Hepatocyte (in vitro differentiated cells): ENCODE measurements around the gene EXOC4. TPM values are rescaled to one million over a fixed set of nuclear protein-coding genes. Genes with fewer than 3 reads are reported as not detected.

ENCODE experiments used
- DNase-seq: peaks from one replicate; pipeline ENCODE4 v3.0.0-alpha.2; 2016; ENCODE audit warnings: low spot score
- H2AFZ ChIP-seq: fragments of 200-600 bp; sonication (generic); 2 replicates; pipeline ENCODE4 v1.6.0; 2016; ENCODE audit warnings: antibody characterized with exemption, mild to moderate bottlenecking
- H3K27ac ChIP-seq: fragments of 200-600 bp; sonication (generic); 2 replicates; pipeline ENCODE4 v1.5.1; 2016; ENCODE audit warnings: mild to moderate bottlenecking
- H3K27me3 ChIP-seq: fragments of 200-600 bp; sonication (generic); 2 replicates; pipeline ENCODE4 v1.6.1; 2016
- H3K36me3 ChIP-seq: fragments of 200-600 bp; sonication (generic); replicated peaks from 2 replicates; pipeline ENCODE4 v1.5.1; 2016; ENCODE audit warnings: low read depth; ENCODE audit not compliant: insufficient read depth
- H3K4me1 ChIP-seq: fragments of 200-600 bp; sonication (generic); 2 replicates; pipeline ENCODE4 v1.5.1; 2016; ENCODE audit warnings: mild to moderate bottlenecking, moderate library complexity; ENCODE audit not compliant: insufficient read depth
- H3K4me2 ChIP-seq: fragments of 200-600 bp; sonication (generic); 2 replicates; pipeline ENCODE4 v1.6.0; 2016
- H3K4me3 ChIP-seq: fragments of 200-600 bp; sonication (generic); 2 replicates; pipeline ENCODE4 v1.5.1; 2016; ENCODE audit warnings: mild to moderate bottlenecking
- H3K79me2 ChIP-seq: fragments of 200-600 bp; sonication (generic); 2 replicates; pipeline ENCODE4 v1.6.0; 2017; ENCODE audit warnings: mild to moderate bottlenecking
- H3K9me2 ChIP-seq: fragments of 200-600 bp; sonication (generic); replicated peaks from 2 replicates; pipeline ENCODE4 v1.6.0; 2017; ENCODE audit warnings: mild to moderate bottlenecking; ENCODE audit not compliant: insufficient read depth
- H3K9me3 ChIP-seq: fragments of 200-600 bp; sonication (generic); 2 replicates; pipeline ENCODE4 v1.5.1; 2016; ENCODE audit warnings: low read depth, mild to moderate bottlenecking
- H4K20me1 ChIP-seq: fragments of 200-600 bp; sonication (generic); 2 replicates; pipeline ENCODE4 v1.6.0; 2016; ENCODE audit warnings: mild to moderate bottlenecking; ENCODE audit not compliant: insufficient read depth, poor library complexity, severe bottlenecking
- CTCF ChIP-seq: fragments of 200-600 bp; sonication (generic); IDR thresholded peaks from 2 replicates; pipeline ENCODE4 v1.5.1; 2016; ENCODE audit warnings: antibody characterized with exemption, mild to moderate bottlenecking; ENCODE audit not compliant: poor library complexity
- EZH2 ChIP-seq: fragments of 200-600 bp; sonication (generic); IDR thresholded peaks from 2 replicates; pipeline ENCODE4 v1.6.1; 2016; ENCODE audit warnings: antibody characterized with exemption, mild to moderate bottlenecking, borderline replicate concordance
- EZH2phosphoT487 ChIP-seq: fragments of 200-600 bp; sonication (generic); IDR thresholded peaks from one replicate; pipeline ENCODE4 v1.6.1; 2018; ENCODE audit warnings: antibody characterized with exemption, mild to moderate bottlenecking, low read depth, moderate library complexity; ENCODE audit not compliant: unreplicated experiment, severe bottlenecking
- WGBS: methylation state at CpG from one replicate; pipeline ENCODE4 v1.1.6; 2016; ENCODE audit warnings: low lambda C conversion rate; ENCODE audit errors: missing lambda C conversion rate; 5-methylcytosine and 5-hydroxymethylcytosine counted together
- polyA plus RNA-seq: library from polyadenylated mRNA; unstranded; fragments of >200 nt; fragmentation: Nextera tagmentation; extraction: Ambion mirVana; gene quantifications from 2 replicates; pipeline ENCODE4 v1.2.1, GENCODE V29; 2016
- total RNA-seq: library from RNA; depleted of rRNA; stranded (reverse); fragments of >200 nt; gene quantifications from 2 replicates; pipeline ENCODE4 v1.2.3, GENCODE V29; 2014

The EXOC4 gene
- total and polyA plus RNA-seq, 2 experiments from 2014 or later = 34.8 to 56.1 TPM

GRCh38 chr7:133360201-133360600, 107.3 kb downstream of the EXOC4 start:
- no peaks in the 10 kb centered on the region for H3K4me1 ChIP-seq
- no peaks in the 10 kb centered on the region for H3K27me3 ChIP-seq
- 98% methylated on average over 2 of the region's 2 CpGs for WGBS
- H3K36me3 ChIP-seq = no peaks in the 10 kb centered on the region
- no peaks in the 10 kb centered on the region for H3K9me3 ChIP-seq
- TF ChIP-seq EZH2 = no peak
- TF ChIP-seq CTCF = no peak
- TF ChIP-seq EZH2phosphoT487 = no peak
- no peaks in the 10 kb centered on the region for H4K20me1 ChIP-seq
- H2AFZ ChIP-seq = no peak overlapping the region
- H3K4me2 ChIP-seq = no peak overlapping the region
- no peaks in the 10 kb centered on the region for H3K9me2 ChIP-seq
- no peak overlapping the region for H3K27ac ChIP-seq
- no peaks in the 10 kb centered on the region for H3K79me2 ChIP-seq
- no peak overlapping the region for H3K4me3 ChIP-seq
- DNase-seq = no peak

- no peaks in the 10 kb centered on the region for H3K9me3 ChIP-seq
- H3K9me2 ChIP-seq = no peaks in the 10 kb centered on the region
- no peaks in the 10 kb centered on the region for H3K4me1 ChIP-seq
- no peaks in the 10 kb centered on the region for H4K20me1 ChIP-seq
- no peak overlapping the region for H2AFZ ChIP-seq
- no peak for DNase-seq
- no peak overlapping the region for H3K27ac ChIP-seq
- no peak overlapping the region for H3K4me3 ChIP-seq
- no peak overlapping the region for H3K4me2 ChIP-seq
- no peaks in the 10 kb centered on the region for H3K27me3 ChIP-seq
- no peaks in the 10 kb centered on the region for H3K36me3 ChIP-seq
- H3K79me2 ChIP-seq = no peaks in the 10 kb centered on the region
- TF ChIP-seq EZH2phosphoT487 (no peak), CTCF (no peak), EZH2 (no peak)
Observed at GRCh38 chr7:133361806-133362205, 108.9 kb downstream of the EXOC4 start.

GRCh38 chr7:133364959-133365690, 112.2 kb downstream of the EXOC4 start:
- H3K4me3 ChIP-seq = no peak overlapping the region
- H3K4me1 ChIP-seq = no peaks in the 10 kb centered on the region
- 85% methylated on average over 4 of the region's 4 CpGs for WGBS
- H3K4me2 ChIP-seq = no peak overlapping the region
- no peaks in the 10 kb centered on the region for H3K9me2 ChIP-seq
- no peak overlapping the region for H3K27ac ChIP-seq
- DNase-seq = no peak
- H2AFZ ChIP-seq = no peak overlapping the region
- TF ChIP-seq EZH2phosphoT487 = no peak
- TF ChIP-seq CTCF = no peak
- no peak for TF ChIP-seq EZH2
- H3K9me3 ChIP-seq = no peaks in the 10 kb centered on the region
- no peaks in the 10 kb centered on the region for H3K36me3 ChIP-seq
- no peaks in the 10 kb centered on the region for H3K27me3 ChIP-seq
- no peaks in the 10 kb centered on the region for H4K20me1 ChIP-seq
- no peaks in the 10 kb centered on the region for H3K79me2 ChIP-seq
